GM10248 (cell line): Measurements from ENCODE around the gene MYO5A.

Experiments used
- CTCF ChIA-PET: fragments of 300-600 bp; sonication (Branson Sonifier 250); formaldehyde crosslinking; extraction: SDS; loops from one replicate; lab custom pipeline; 2021; ENCODE audit warnings: antibody characterized with exemption; lab: Yijun Ruan, JAX
- POLR2A ChIA-PET: fragments of 350-650 bp; sonication (Branson Sonifier 250); formaldehyde crosslinking; extraction: SDS; loops from one replicate; lab custom pipeline; 2020; ENCODE audit warnings: antibody characterized with exemption; lab: Yijun Ruan, JAX
- DNase-seq: peaks from one replicate; pipeline ENCODE4 v3.0.0; 2012; ENCODE audit errors: extremely low spot score
- TF ChIP-seq, protein P1 (sequence below): IDR thresholded peaks from 2 replicates; pipeline ENCODE4 v1.5.1; 2012; ENCODE audit warnings: mild to moderate bottlenecking, low read depth; ENCODE audit errors: extremely low read depth, missing control alignments, control extremely low read depth

MYO5A gene

DNA sequence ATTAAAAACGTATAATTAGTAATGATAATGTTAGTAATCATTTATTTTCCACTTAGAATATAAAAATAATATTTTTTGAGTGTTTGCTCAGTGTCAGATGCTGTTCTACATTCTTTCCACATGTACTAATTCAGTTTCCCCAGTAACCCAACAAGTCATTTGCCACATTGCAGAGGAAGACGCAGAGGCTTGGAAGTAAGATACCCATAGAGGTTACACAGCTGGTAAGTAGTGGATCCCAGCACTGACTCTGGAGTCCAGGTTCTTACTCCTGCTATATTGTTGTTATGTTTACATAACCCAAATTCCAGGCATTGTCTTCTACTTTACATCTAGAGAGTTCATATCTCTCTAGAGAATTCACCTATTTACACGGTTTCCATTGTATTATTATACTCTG lies 184.8 kb downstream of the MYO5A start:
- CTCF ChIA-PET, result interaction anchor here (0.9 to 2.5 kb wide), 5 partner anchors 12 to 390 kb away, joined by 3 to 14 read pairs (median 3); no protein-coding TSS in a partner anchor
- TF ChIP-seq, protein P1, sequence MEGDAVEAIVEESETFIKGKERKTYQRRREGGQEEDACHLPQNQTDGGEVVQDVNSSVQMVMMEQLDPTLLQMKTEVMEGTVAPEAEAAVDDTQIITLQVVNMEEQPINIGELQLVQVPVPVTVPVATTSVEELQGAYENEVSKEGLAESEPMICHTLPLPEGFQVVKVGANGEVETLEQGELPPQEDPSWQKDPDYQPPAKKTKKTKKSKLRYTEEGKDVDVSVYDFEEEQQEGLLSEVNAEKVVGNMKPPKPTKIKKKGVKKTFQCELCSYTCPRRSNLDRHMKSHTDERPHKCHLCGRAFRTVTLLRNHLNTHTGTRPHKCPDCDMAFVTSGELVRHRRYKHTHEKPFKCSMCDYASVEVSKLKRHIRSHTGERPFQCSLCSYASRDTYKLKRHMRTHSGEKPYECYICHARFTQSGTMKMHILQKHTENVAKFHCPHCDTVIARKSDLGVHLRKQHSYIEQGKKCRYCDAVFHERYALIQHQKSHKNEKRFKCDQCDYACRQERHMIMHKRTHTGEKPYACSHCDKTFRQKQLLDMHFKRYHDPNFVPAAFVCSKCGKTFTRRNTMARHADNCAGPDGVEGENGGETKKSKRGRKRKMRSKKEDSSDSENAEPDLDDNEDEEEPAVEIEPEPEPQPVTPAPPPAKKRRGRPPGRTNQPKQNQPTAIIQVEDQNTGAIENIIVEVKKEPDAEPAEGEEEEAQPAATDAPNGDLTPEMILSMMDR, result no peak
- POLR2A ChIA-PET, result interaction anchor here (0.5 kb wide), 1 partner anchor 376 kb away, joined by 3 read pairs; no protein-coding TSS in a partner anchor
- no peak for DNase-seq

DNA sequence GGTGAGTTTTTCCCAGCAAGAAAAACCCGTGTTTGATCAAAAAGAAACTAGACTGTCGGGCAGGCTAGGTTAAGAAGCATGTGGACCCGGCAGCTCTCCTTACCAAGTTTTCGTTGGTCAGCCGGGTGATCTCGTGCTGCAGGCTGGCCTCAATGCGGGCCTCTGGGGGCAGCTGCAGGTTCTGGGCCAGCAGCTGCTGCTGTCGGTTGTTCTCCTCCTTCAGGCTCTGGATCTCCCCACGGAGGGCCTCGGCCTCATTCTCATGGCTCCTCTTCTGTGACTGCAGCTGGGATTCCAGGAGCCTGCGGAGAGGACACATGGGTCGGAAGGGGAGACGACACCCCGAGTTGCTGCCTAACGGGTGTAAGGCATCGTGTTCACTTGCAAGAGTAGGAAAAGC lies 188.6 kb downstream of the MYO5A start:
- POLR2A ChIA-PET, result no interaction called here
- TF ChIP-seq, protein P1, result no peak
- CTCF ChIA-PET, result no interaction called here
- no peak for DNase-seq

DNA sequence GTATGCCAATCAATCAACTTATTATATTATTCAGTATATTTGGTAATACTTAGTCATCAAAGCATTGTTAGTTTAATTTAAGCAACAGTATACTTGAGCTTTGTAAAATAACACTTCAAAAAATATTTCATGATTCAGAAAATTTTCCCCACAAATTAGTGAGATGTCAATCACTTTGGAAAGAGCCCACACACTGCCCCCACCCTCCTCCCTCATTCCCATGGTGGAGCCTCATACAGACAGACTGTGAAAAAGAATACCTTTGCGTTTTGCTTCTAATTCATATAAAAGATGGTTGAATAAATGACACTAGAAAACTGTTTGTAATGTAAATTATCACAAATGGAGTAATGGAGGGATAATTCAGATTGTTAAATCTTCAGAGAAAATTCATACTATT lies 189.8 kb downstream of the MYO5A start:
- TF ChIP-seq, protein P1, result no peak
- POLR2A ChIA-PET, result no interaction called here
- CTCF ChIA-PET, result interaction anchor here (0.9 kb wide), 1 partner anchor 9 kb away, joined by 3 read pairs; no protein-coding TSS in a partner anchor
- DNase-seq, result no peak

DNA sequence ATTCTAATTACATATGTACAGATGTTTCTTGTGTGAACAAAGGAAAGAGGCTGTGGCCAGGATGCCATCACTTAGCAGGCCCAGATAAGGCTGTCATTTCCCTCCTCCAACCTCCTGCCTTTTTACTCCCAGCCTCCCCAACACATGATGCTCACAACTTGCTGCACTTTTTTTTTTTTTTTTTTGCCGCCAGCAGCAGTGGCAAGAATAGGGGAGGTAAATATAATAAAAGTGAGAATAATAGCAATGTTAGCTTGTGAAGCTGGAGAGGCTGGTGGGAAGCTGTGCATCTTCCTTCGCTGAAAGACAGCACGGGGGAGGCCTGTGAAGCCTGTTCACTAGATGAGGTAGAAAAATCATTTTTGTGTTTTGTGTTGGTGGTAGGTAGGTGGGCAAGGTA lies 190.6 kb downstream of the MYO5A start:
- TF ChIP-seq, protein P1, result no peak
- DNase-seq, result no peak
- POLR2A ChIA-PET, result no interaction called here
- CTCF ChIA-PET, result interaction anchor here (0.9 kb wide), 1 partner anchor 10 kb away, joined by 3 read pairs; no protein-coding TSS in a partner anchor

DNA sequence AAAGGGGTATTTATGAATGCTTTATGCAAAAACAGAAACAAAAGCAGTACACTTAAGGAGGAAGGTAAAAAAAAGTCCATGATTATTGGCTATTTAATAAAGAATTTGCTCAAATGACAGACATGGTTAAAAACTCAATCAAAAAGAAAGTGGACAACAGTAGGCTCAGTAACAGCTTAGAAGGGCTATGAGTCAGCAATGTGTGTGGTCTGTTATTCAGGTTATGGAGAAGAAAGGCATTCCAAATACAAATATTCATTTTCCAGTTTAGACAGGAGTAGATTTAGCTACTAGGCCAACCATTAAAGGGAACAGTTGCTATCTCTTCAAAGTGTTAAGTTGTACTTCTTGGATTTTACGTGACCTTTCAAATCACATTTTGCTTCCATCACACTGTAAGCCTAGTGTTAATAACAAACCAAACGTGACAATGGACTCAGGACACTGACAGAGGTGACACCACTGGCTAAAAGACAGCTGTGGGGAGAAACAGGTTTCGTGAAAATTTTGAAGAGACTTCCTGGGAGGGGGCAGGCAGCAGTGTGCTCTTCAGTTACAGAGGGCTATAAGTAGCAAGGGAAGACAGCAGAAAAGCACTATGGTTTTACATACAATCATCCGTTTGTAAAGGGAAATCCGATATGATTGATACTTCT lies 191.4 kb downstream of the MYO5A start:
- ChIA-PET CTCF (interaction anchor here (1.0 kb wide), 1 partner anchor 99 kb away, joined by 3 read pairs; no protein-coding TSS in a partner anchor), POLR2A (no interaction called here)
- TF ChIP-seq, protein P1, result no peak
- no peak for DNase-seq

DNA sequence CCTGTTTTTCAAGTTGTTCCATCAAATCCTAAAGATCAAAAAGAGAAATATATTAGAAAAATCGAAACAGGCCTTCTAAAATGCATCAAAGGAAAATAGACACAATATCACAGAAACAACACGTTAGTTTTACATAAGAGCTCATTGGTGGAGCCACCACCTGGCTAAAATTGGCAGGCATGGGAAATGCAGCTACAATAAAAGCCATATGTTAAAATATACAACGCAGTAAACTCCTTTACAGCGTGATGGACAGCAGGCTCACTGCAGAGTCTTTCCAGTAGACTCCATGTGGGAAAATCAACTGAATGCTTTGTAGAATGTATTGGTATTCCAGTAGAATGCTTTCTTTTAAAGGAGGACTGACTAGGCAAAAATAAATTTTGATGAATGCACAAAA lies 192.2 kb downstream of the MYO5A start:
- TF ChIP-seq, protein P1, result no peak
- no peak for DNase-seq
- ChIA-PET CTCF (no interaction called here), POLR2A (interaction anchor here (0.6 to 0.7 kb wide), 2 partner anchors 63 to 76 kb away, joined by 3 to 4 read pairs; no protein-coding TSS in a partner anchor)
